UCSD-AML1 (cell line): Measurements from ENCODE around the gene BBOX1.
"Not testable (repeated sequence)": the region's sequence is repeated elsewhere in the genome, so short reads cannot be mapped to it uniquely, and the experiment has no call there.

Experiments
- DNase-seq: peaks from one replicate; lab custom pipeline; 2025; ENCODE audit not compliant: unreplicated experiment; lab: John Stamatoyannopoulos, UW

The BBOX1 gene

DNA sequence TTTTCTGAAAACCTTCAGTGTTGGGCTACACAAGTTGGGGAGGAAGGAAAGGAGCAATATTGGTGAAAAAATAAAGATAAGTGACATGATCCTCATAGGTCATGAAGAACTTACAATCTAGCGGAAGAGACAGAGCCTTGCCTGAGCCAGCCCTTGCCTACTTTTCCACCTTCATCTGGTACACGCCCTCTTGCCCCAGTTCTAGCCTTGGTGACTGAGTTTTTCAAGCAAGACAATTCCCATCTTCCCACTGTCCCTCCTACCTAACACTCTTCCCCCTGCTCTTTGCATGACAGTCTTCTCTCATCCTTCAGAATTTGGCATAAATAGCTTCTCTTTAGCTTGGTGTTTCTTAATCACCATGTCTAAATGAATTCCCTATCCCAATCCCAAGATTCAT, 42.6 kb downstream of the BBOX1 start:
- no peak for DNase-seq

DNA sequence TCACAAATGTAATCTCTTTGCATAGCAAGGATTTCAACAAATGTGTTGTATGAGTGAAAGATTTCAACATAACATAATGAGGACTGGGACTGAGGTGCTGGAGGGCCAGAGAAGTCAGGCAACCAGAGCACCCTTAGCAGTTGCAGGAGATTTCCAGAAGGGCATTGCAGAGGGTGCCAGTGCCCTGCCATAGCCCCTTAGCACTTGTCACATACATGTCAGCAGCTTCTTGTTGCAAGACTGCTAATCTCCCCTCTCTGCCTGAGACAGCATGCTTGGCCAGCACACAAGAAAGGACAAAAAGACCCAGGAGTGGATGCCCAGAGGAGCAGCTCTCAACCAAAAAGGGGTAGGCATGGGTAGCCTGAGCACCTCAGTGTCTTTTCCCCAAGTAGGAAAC, 43.2 kb downstream of the BBOX1 start:
- no peak for DNase-seq

GRCh38 chr11:27084518-27084917, 43.9 kb downstream of the BBOX1 start:
- DNase-seq = no peak

GRCh38 chr11:27085111-27085510, 44.5 kb downstream of the BBOX1 start:
- DNase-seq = no peak

DNA sequence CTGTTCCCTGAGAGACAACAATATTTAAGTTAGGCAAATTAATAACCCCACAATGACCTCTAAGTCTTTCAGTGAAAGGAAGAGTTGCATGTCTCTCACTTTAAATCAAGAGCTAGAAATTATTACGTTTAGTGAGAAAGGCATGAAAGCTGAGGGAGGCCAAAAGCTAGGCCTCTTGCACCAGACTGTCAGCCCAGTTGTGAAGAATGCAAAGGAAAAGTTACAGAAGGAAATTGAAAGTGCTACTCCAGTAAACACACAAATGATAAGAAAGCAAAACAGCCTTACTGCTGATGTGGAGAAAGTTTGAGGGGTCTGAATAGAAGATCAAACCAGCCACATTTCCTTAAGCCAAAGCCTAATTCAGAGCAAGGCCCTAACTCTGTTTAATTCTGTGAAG, 45.0 kb downstream of the BBOX1 start:
- no peak for DNase-seq

GRCh38 chr11:27087432-27087831, 46.8 kb downstream of the BBOX1 start:
- DNase-seq = no peak

DNA sequence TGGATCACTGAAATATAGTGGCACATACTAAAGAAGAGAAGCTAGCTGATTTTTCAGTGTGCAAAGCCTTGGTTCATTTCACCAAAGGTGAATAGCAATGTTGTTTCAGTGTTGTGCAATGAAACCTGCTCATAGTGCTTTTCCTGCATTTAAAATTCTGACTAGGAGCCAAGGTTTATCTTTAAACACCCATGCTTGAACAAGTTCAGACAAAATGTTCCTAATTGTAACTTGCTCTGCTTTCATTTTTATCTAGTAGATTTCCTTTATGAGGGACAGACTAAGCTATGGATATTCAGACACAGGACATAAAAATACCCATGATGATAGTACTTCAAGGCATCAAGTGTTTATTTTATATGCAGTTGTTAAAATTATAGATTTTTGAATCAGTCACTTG, 47.7 kb downstream of the BBOX1 start:
- DNase-seq = no peak

DNA sequence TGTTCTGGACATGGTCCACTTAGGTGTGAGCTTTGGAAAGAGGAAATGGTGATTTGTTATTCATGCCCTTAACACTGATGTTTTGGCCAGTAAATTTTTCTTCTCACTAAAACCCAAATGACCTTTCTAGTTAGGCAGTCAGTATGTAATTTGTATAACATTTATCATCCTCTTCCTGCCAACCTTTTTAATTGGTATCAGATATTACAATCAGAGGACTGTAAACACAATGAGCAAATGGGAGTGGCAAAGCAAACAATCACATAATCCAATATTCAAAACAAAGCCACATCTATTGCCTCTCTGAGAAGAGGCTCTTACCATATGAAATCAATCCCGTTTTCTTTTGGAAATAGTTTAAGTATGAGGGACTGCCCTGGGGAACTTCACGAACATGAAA, 49.1 kb downstream of the BBOX1 start:
- DNase-seq = no peak

- DNase-seq = not testable (repeated sequence)
These were observed 49.8 kb downstream of the BBOX1 start for GRCh38 chr11:27090357-27090948.

GRCh38 chr11:27094120-27094519, 53.5 kb downstream of the BBOX1 start:
- no peak for DNase-seq

- no peak for DNase-seq
These were observed 54.4 kb downstream of the BBOX1 start for GRCh38 chr11:27095059-27095458.

GRCh38 chr11:27095887-27096286, 55.3 kb downstream of the BBOX1 start:
- DNase-seq = no peak

DNA sequence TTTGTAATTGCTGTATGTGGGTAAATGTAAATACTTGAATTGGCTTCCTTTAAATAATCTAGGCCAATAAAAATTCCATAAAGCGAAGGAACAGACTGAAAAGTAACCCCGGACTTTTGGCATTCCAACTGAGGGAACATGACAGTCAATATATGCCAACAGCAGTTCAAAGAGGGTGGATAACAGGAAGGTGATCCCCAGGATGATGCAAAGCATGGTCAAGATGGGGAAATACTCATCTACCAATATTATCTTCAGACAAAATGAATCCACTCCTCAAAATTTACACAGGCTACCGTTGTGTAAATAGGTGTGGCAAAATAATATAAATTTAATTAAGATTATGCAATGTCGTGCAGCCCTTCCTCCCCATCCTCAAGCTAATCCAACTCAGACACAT, 56.9 kb downstream of the BBOX1 start:
- no peak for DNase-seq

DNA sequence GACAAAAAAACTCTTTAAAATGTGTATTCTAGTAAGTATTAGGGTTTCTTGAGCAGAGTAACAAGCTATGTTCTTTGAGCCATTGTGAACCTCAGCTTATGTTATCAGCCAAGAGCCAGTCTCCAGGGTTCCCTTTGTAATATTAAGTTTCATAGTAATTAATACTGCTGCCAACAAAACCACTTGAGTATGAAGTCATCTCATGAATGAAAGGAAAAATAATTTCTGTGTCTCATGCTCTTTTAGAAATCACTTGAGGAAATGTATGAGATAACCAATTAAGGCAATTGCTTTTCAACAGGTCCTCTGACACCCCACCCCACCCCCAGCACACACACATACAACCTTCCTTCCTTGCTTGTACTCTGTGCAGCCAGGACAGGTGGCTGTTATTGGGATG, 59.9 kb downstream of the BBOX1 start:
- DNase-seq = no peak

- DNase-seq = no peak
These were observed 66.9 kb downstream of the BBOX1 start for GRCh38 chr11:27107548-27107947.

- no peak for DNase-seq
These were observed 68.2 kb downstream of the BBOX1 start for GRCh38 chr11:27108809-27109208.

DNA sequence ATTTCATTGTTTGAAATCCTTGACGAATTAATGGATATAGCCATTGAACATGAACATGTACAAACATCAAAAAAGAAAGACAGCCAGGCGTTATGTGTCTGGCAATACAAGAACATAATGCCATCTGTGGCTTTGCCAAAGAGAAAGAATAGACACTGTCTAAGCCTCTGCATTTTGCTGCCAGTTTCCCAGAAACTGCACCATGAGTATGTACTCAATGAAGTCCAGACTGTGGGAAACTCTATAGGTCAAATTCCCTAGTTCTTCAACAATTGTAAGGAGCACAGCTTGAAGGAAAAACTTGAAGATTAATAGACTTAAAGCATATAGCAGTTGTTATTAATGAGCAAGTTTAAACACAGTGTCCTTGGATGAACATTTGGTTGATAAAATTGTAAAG, 71.3 kb downstream of the BBOX1 start:
- no peak for DNase-seq

- DNase-seq = no peak
These were observed 72.3 kb downstream of the BBOX1 start for GRCh38 chr11:27112946-27113345.

DNA sequence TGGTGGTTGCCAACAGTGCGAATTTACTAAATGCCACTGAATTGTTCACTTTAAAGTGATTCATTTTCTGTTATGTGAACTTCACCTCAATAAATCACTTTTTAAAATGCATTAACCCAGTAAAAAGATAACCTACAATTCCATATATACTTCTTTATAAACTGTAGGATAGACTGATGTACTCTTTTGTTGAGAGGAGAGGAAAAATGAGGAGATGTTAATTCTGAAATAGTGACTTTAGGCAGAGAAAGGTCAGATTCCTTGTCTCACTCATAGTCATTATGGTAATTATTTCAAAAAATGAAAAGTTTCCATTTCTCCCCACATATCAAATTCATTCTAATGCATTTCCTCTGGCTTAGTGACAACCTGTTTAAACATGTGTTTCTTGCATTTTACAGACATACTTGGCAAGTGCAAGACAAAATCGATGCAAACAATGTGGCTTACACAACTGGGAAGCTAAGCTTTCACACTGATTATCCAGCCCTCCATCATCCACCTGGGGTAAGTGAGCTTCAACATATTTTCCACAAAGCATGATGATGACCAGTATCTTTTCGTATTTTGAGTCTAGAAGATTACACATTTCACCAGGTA, 74.5 kb downstream of the BBOX1 start:
- DNase-seq = no peak

DNA sequence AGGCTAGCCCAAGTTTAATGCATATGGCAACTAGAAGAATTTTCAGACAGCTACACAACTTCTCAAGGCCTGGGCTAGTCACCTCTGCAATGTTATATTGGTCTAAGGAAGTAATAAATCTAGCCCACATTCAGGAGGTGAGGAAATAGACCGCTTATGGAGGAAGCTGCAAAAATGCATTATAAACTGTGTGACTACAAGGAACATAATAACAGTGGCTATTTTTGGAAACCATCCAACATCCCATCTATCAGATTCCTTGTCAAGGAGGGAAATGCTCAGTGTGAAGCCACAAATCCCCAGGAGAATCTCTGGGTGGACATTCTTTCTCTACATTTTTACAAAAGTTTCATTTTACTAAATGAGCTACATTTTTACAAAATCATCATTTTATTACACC, 76.1 kb downstream of the BBOX1 start:
- DNase-seq = no peak

DNA sequence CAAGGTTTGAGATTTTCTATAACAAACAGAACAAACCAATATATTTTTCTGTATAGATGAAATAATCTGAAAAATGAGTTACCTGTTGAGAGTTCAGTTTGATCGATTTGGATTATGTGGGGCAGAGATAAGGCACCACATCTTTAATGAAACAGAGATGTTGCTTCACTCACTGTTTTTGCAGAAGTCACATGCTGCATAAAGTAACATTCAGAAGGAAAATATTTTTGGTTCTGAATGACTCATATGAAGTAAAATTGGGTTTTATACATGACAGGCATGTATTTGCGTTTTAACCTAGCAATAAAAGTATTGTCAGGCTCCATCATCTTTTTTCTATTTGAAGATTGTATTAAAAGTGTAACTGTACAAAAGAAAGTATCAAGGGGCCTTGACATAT, 77.8 kb downstream of the BBOX1 start:
- DNase-seq = no peak

- no peak for DNase-seq
These were observed 78.3 kb downstream of the BBOX1 start for GRCh38 chr11:27118949-27119348.

DNA sequence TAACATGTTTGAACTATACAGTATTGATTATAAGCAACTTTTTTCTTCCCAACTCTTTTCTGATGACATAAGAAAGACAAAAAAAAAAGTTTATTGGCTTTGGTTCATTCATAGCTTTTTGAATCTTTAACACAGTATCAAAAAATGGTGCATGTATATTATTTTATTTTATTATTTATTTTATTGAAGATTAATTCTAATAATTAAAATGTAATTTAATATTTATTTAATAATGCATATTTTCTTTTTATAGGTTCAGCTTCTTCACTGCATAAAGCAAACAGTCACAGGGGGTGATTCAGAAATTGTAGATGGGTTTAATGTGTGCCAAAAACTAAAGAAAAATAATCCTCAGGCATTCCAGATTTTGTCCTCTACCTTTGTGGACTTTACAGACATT, 78.8 kb downstream of the BBOX1 start:
- no peak for DNase-seq
